SK-N-SH (cell line): Measurements from ENCODE around the gene CEP95. TPM values are rescaled to one million over a fixed set of nuclear protein-coding genes. Genes with fewer than 3 reads are reported as not detected.

ENCODE experiments used
- CTCF ChIA-PET: fragments of 300-600, 350-600 bp; formaldehyde crosslinking; extraction: SDS; loops from one replicate; lab custom pipeline; 2021; lab: Yijun Ruan, JAX
- POLR2A ChIA-PET: fragments of 350-600 bp; sonication (Branson Sonifier 250); formaldehyde crosslinking; extraction: SDS; loops from one replicate; lab custom pipeline; 2020; ENCODE audit warnings: antibody characterized with exemption, inconsistent platforms; lab: Yijun Ruan, JAX
- DNase-seq: peaks from one replicate; pipeline ENCODE4 v3.0.0; 2012
- H2AFZ ChIP-seq: fragments of 200-600 bp; sonication (generic); 2 replicates; pipeline ENCODE4 v1.8.1; 2016; ENCODE audit warnings: antibody characterized with exemption, mild to moderate bottlenecking, low read depth
- H3F3A ChIP-seq: fragments of 200-600 bp; sonication (generic); replicated peaks from 2 replicates; pipeline ENCODE3; 2016; ENCODE audit warnings: antibody characterized with exemption, mild to moderate bottlenecking; ENCODE audit not compliant: insufficient read depth
- H3K27ac ChIP-seq, 2 experiments: fragments of 200-500 bp in 1 of 2; fragments of 200-600 bp in 1 of 2; sonication (Bioruptor generic) in 1 of 2; sonication (generic), shearing (Covaris generic) in 1 of 2; 2 replicates each; pipeline versions ENCODE4 v1.5.1 to v1.6.1; 2014 to 2016; ENCODE audit warnings: low read depth in 2 of 2, inconsistent platforms in 1 of 2, low read length in 1 of 2, mild to moderate bottlenecking in 1 of 2, mixed read lengths in 1 of 2
- H3K27me3 ChIP-seq: fragments of 200-600 bp; sonication (generic), shearing (Covaris generic); 2 replicates; pipeline ENCODE4 v1.6.1; 2016; ENCODE audit warnings: mixed run types; ENCODE audit not compliant: insufficient read depth
- H3K36me3 ChIP-seq, 2 experiments: fragments of 200-500 bp in 1 of 2; fragments of 200-600 bp in 1 of 2; sonication (Bioruptor generic) in 1 of 2; sonication (generic) in 1 of 2; replicated peaks in 1 of 2; 2 replicates each; pipeline versions ENCODE3 to v1.5.1; 2014 to 2016; ENCODE audit warnings: low read length in 1 of 2, mild to moderate bottlenecking in 1 of 2; ENCODE audit not compliant: insufficient read depth in 2 of 2, control insufficient read depth in 1 of 2
- H3K4me1 ChIP-seq, 2 experiments: fragments of 200-500 bp in 1 of 2; fragments of 200-600 bp in 1 of 2; sonication (Bioruptor generic) in 1 of 2; sonication (generic), shearing (Covaris generic) in 1 of 2; 2 replicates each; pipeline versions ENCODE4 v1.5.1 to v1.6.1; 2014 to 2016; ENCODE audit warnings: low read depth in 1 of 2, low read length in 1 of 2, mixed run types in 1 of 2; ENCODE audit not compliant: insufficient read depth in 2 of 2, control insufficient read depth in 1 of 2
- H3K4me2 ChIP-seq: fragments of 200-600 bp; sonication (generic), shearing (Covaris generic); 2 replicates; pipeline ENCODE4 v1.6.1; 2017; ENCODE audit warnings: mixed run types
- H3K4me3 ChIP-seq, 2 experiments: fragments of 200-500 bp in 1 of 2; fragments of 200-600 bp in 1 of 2; sonication (Bioruptor generic) in 1 of 2; sonication (generic), shearing (Covaris generic) in 1 of 2; 2 replicates each; pipeline versions ENCODE4 v1.5.1 to v1.8.1; 2014 to 2016; ENCODE audit warnings: low read depth in 2 of 2, inconsistent platforms in 1 of 2, low read length in 1 of 2, mild to moderate bottlenecking in 1 of 2, mixed read lengths in 1 of 2, moderate library complexity in 1 of 2
- H3K79me2 ChIP-seq: fragments of 200-600 bp; sonication (generic); 2 replicates; pipeline ENCODE4 v1.8.1; 2017; ENCODE audit warnings: mild to moderate bottlenecking; ENCODE audit not compliant: insufficient read depth
- H3K9ac ChIP-seq: fragments of 200-600 bp; sonication (generic); 2 replicates; pipeline ENCODE4 v1.6.1; 2017; ENCODE audit warnings: mixed run types
- H3K9me2 ChIP-seq: fragments of 200-600 bp; sonication (generic); 2 replicates; pipeline ENCODE4 v1.6.1; 2017; ENCODE audit warnings: mixed run types
- H3K9me3 ChIP-seq: fragments of 200-600 bp; sonication (generic); 2 replicates; pipeline ENCODE4 v1.6.1; 2017; ENCODE audit warnings: mixed run types, mild to moderate bottlenecking, moderate library complexity
- H4K20me1 ChIP-seq: fragments of 200-600 bp; sonication (generic); 2 replicates; pipeline ENCODE4 v1.6.1; 2017; ENCODE audit warnings: mild to moderate bottlenecking, mixed run types; ENCODE audit not compliant: insufficient read depth
- CTCF ChIP-seq: fragments of 200-600 bp; sonication (generic); IDR thresholded peaks from 2 replicates; pipeline ENCODE4 v1.6.1; 2017; ENCODE audit warnings: antibody characterized with exemption, mild to moderate bottlenecking, moderate library complexity
- EP300 ChIP-seq, 2 experiments: IDR thresholded peaks; 2 replicates each; pipeline versions ENCODE4 v1.4.0 to v1.6.1; 2012; ENCODE audit warnings: borderline replicate concordance in 1 of 2, low read depth in 1 of 2, low read length in 1 of 2
- FOSL2 ChIP-seq: IDR thresholded peaks from 2 replicates; pipeline ENCODE4 v1.4.0; 2012; ENCODE audit warnings: low read depth, mild to moderate bottlenecking, moderate library complexity, borderline replicate concordance
- FOXJ3 ChIP-seq: sonication (generic); formaldehyde crosslinking; IDR thresholded peaks from 2 replicates; pipeline ENCODE4 v1.5.1; 2020; ENCODE audit warnings: mild to moderate bottlenecking, missing genetic modification reagents
- GABPA ChIP-seq: IDR thresholded peaks from 2 replicates; pipeline ENCODE4 v1.4.0; 2012; ENCODE audit warnings: low read depth, mild to moderate bottlenecking
- GATA2 ChIP-seq: sonication (generic); formaldehyde crosslinking; IDR thresholded peaks from 2 replicates; pipeline ENCODE4 v1.5.0; 2020; ENCODE audit warnings: mild to moderate bottlenecking, missing genetic modification reagents
- IRF3 ChIP-seq: fragments of 150-350 bp; IDR thresholded peaks from 2 replicates; pipeline ENCODE4 v1.6.1; 2016; ENCODE audit warnings: mild to moderate bottlenecking, low read depth, low read length
- MAX ChIP-seq: IDR thresholded peaks from 2 replicates; pipeline ENCODE4 v1.4.0; 2012; ENCODE audit warnings: low read depth
- MEF2A ChIP-seq: IDR thresholded peaks from 2 replicates; pipeline ENCODE4 v1.4.0; 2012; ENCODE audit warnings: low read depth, borderline replicate concordance
- MXI1 ChIP-seq: IDR thresholded peaks from 2 replicates; pipeline ENCODE4 v1.6.1; 2012; ENCODE audit warnings: mild to moderate bottlenecking, low read depth, low read length, improper control_type of control experiment
- NFIC ChIP-seq: IDR thresholded peaks from 2 replicates; pipeline ENCODE4 v1.4.0; 2012; ENCODE audit warnings: borderline replicate concordance
- NRF1 ChIP-seq: IDR thresholded peaks from 2 replicates; pipeline ENCODE4 v1.6.1; 2012; ENCODE audit warnings: low read depth, mild to moderate bottlenecking, low read length
- PBX3 ChIP-seq: IDR thresholded peaks from 2 replicates; pipeline ENCODE4; 2012
- RAD21 ChIP-seq: IDR thresholded peaks from 2 replicates; pipeline ENCODE4 v1.6.1; 2012; ENCODE audit warnings: mild to moderate bottlenecking, low read length
- SMC3 ChIP-seq: IDR thresholded peaks from 2 replicates; pipeline ENCODE4 v1.6.1; 2012; ENCODE audit warnings: low read depth, low read length, improper control_type of control experiment
- TAF1 ChIP-seq: IDR thresholded peaks from 2 replicates; pipeline ENCODE4 v1.6.1; 2012; ENCODE audit warnings: low read depth, mild to moderate bottlenecking, low read length, moderate library complexity, borderline replicate concordance
- TEAD4 ChIP-seq: IDR thresholded peaks from 2 replicates; pipeline ENCODE4 v1.4.0; 2012; ENCODE audit warnings: mild to moderate bottlenecking, borderline replicate concordance; ENCODE audit not compliant: insufficient read depth
- USF1 ChIP-seq: IDR thresholded peaks from 2 replicates; pipeline ENCODE4 v1.4.0; 2012; ENCODE audit warnings: low read depth, borderline replicate concordance
- ZBTB33 ChIP-seq: IDR thresholded peaks from 2 replicates; pipeline ENCODE4 v1.4.0; 2012; ENCODE audit warnings: low read depth, borderline replicate concordance
- WGBS: methylation state at CpG from one replicate; pipeline ENCODE4 v1.1.6; 2017; ENCODE audit warnings: low lambda C conversion rate; 5-methylcytosine and 5-hydroxymethylcytosine counted together
- polyA plus RNA-seq, 3 experiments: library from polyadenylated mRNA; depleted of rRNA; stranded (reverse); fragments of >200 nt; gene quantifications; 2 replicates each; pipeline ENCODE4 v1.2.3, GENCODE V29; 2012

Gene CEP95
- polyA plus RNA-seq, 1 of the 3 experiments (the other 2 are of a cell fraction): 30.8 TPM

- WGBS: 97% methylated on average over 6 of the region's 6 CpGs
- no peak overlapping the region for H3K4me3 ChIP-seq
- H3K36me3 ChIP-seq: peaks cover 73 to 90% of the 10 kb centered on the region in 2 experiments
- H3K27me3 ChIP-seq: no peaks in the 10 kb centered on the region
- H3K79me2 ChIP-seq: peaks cover 24% of the 10 kb centered on the region; the same call in 1 of the 2 replicates
- ChIA-PET POLR2A (interaction anchor here (1.2 to 2.6 kb wide), 2 partner anchors 13 to 15 kb away, joined by 3 to 8 read pairs; partner anchors contain the start of genes CEP95 and DDX5), CTCF (interaction anchor here (0.8 to 1.0 kb wide), 2 partner anchors 21 to 256 kb away, joined by 3 read pairs; no protein-coding TSS in a partner anchor)
- H3K4me2 ChIP-seq: no peak overlapping the region
- H3K9ac ChIP-seq: no peak overlapping the region
- H3K9me2 ChIP-seq: no peaks in the 10 kb centered on the region
- H3K27ac ChIP-seq: no peak overlapping the region
- H3K9me3 ChIP-seq: no peaks in the 10 kb centered on the region
- no peaks in the 10 kb centered on the region for H4K20me1 ChIP-seq
- TF ChIP-seq TEAD4: no peak
- TF ChIP-seq FOXJ3 (CRISPR knock-in tag): no peak
- no peak for TF ChIP-seq EP300 (IDR thresholded peaks at IDR 0.05; ENCODE audit: borderline replicate concordance in 1 of 2, low read depth in 1 of 2, low read length in 1 of 2)
- TF ChIP-seq USF1: no peak
- no peak for TF ChIP-seq GATA2 (CRISPR knock-in tag)
- TF ChIP-seq MEF2A: no peak
- TF ChIP-seq FOSL2: no peak
- H3K4me1 ChIP-seq: no peaks in the 10 kb centered on the region
- DNase-seq: no peak
- H3F3A ChIP-seq: peaks cover 10% of the 10 kb centered on the region
- no peak overlapping the region for H2AFZ ChIP-seq
Observed at GRCh38 chr17:64520359-64520758, 13.6 kb downstream of the CEP95 start.

GRCh38 chr17:64527914-64528313, 21.1 kb downstream of the CEP95 start:
- Histone ChIP-seq H3K4me3 (no peak overlapping the region), H2AFZ (no peak overlapping the region), H3K27ac (no peak overlapping the region), H3K9ac (no peak overlapping the region), H3K27me3 (no peaks in the 10 kb centered on the region), H3K79me2 (no peaks in the 10 kb centered on the region), H3K9me2 (no peaks in the 10 kb centered on the region), H3K36me3 (peaks cover 88 to 93% of the 10 kb centered on the region in 2 experiments), H4K20me1 (no peaks in the 10 kb centered on the region), H3K4me1 (no peaks in the 10 kb centered on the region), H3F3A (peaks cover 71% of the 10 kb centered on the region), H3K9me3 (no peaks in the 10 kb centered on the region), H3K4me2 (no peak overlapping the region)
- WGBS: 94% methylated on average over 2 of the region's 2 CpGs
- DNase-seq: no peak
- ChIA-PET CTCF (interaction anchor here (1.4 to 2.0 kb wide), 4 partner anchors 17 to 121 kb away, joined by 4 to 10 read pairs (median 4); no protein-coding TSS in a partner anchor), POLR2A (interaction anchor here (2.0 kb wide), 1 partner anchor 11 kb away, joined by 5 read pairs; no protein-coding TSS in a partner anchor)
- TF ChIP-seq MAX (no peak), ZBTB33 (no peak), GABPA (no peak), IRF3 (no peak), SMC3 (no peak), RAD21 (no peak), PBX3 (no peak), MXI1 (no peak), NFIC (no peak), TAF1 (no peak), NRF1 (no peak), CTCF (no peak)
